Measurements from ENCODE around the gene LRRC1. TPM values are rescaled to one million over a fixed set of nuclear protein-coding genes. Genes with fewer than 3 reads are reported as not detected.

LRRC1 gene
- total and polyA plus RNA-seq, 7 experiments from 2014 or later = 1.2 to 3.6 (median 2.0) TPM

DNA sequence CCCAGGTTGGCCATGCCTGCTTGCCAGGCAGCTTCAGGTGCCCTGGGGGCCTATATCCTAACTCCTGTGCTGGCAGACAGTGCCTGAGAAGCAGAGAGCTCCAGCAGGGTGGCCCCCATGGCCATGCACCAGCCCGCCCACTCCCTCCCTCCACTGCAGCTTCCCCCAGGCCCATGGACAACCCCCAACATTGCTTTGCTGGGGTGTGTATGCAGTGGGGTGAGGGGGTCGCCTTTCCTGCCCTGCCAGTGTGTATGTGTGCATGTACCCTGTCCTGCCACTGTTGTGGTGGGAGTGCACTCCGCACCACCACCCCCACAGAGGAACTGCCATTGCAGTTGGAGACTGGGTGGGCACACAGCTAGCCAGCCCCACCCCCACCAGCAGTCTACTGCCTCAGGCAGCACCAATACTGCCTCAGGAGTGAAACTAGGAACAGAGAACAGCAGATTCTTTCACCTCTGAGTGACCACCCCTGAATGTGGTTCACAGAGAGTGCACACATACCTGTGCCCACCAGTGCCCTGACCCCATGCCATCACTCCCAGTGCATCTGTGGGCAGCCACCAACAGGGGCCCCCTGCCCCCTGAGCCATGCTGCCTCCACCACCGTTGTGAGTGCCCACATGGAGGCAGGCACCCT is 151.1 kb downstream of the LRRC1 start:
- CTCF ChIA-PET = no interaction called here
- no peak for DNase-seq
- POLR2A ChIA-PET = no interaction called here

DNA sequence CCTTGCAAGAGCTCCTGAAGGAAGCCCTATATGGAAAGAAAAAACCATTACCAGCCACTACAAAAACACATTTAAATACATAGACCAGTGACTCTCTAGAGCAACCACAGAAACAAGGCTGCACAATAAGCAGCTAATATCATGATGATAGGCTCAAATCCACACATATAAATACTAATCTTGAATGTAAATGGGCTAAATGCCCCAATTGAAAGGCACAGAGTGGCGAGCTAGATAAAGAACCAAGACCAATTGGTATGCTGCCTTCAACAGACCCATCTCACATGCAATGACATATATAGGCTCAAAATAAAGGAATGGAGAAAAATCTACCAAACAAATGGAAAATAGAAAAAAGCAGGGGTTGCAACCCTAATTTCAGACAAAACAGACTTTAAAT is 153.0 kb downstream of the LRRC1 start:
- no peak overlapping the region for H3K27ac Mint-ChIP-seq
- no peak for ATAC-seq
- CTCF ChIA-PET = no interaction called here
- intact Hi-C loops (cut with micrococcal nuclease) = no loop called here
- H3K4me1 Mint-ChIP-seq = no peaks in the 10 kb centered on the region
- no peak overlapping the region for H3K27ac ChIP-seq (ENCODE audit: low read depth, low read length)
- no peaks in the 10 kb centered on the region for H3K36me3 ChIP-seq (ENCODE audit: control insufficient read depth in 2 of 3, insufficient read depth in 3 of 3, low read length in 3 of 3)
- POLR2A ChIA-PET = no interaction called here
- no peaks in the 10 kb centered on the region for H3K4me1 ChIP-seq (ENCODE audit: control insufficient read depth in 2 of 2, insufficient read depth in 2 of 2, low read length in 2 of 2)
- H3K4me3 Mint-ChIP-seq = no peak overlapping the region
- H3K9me3 Mint-ChIP-seq = peaks cover 0 to 17% (median 4%) of the 10 kb centered on the region in 11 donors
- H3K4me3 ChIP-seq (ENCODE audit: low read length) = no peak overlapping the region
- H3K27me3 Mint-ChIP-seq = peaks cover 7 to 14% (median 10%) of the 10 kb centered on the region in 5 donors
- H3K27me3 ChIP-seq (ENCODE audit: control insufficient read depth in 2 of 2, insufficient read depth in 2 of 2, low read length in 2 of 2) = peaks cover 0 to 3% of the 10 kb centered on the region in 2 donors
- H3K9me3 ChIP-seq (ENCODE audit: control insufficient read depth in 2 of 3, low read length in 3 of 3) = no peaks in the 10 kb centered on the region
- no peak for DNase-seq
- H3K36me3 Mint-ChIP-seq = no peaks in the 10 kb centered on the region

More for the DNA sequence above, 151.1 kb downstream of the LRRC1 start:
- Mint-ChIP-seq H3K9me3 (peaks cover 0 to 17% (median 4%) of the 10 kb centered on the region in 11 donors), H3K27me3 (peaks cover 7 to 19% (median 12%) of the 10 kb centered on the region in 5 donors), H3K4me3 (no peak overlapping the region), H3K36me3 (no peaks in the 10 kb centered on the region), H3K27ac (no peak overlapping the region), H3K4me1 (no peaks in the 10 kb centered on the region)
- ATAC-seq = no peak
- Histone ChIP-seq H3K9me3 (ENCODE audit: control insufficient read depth in 2 of 3, low read length in 3 of 3) (no peaks in the 10 kb centered on the region), H3K4me1 (ENCODE audit: control insufficient read depth in 2 of 2, insufficient read depth in 2 of 2, low read length in 2 of 2) (no peaks in the 10 kb centered on the region), H3K27me3 (ENCODE audit: control insufficient read depth in 2 of 2, insufficient read depth in 2 of 2, low read length in 2 of 2) (peaks cover 0 to 3% of the 10 kb centered on the region in 2 donors), H3K36me3 (ENCODE audit: control insufficient read depth in 2 of 3, insufficient read depth in 3 of 3, low read length in 3 of 3) (no peaks in the 10 kb centered on the region), H3K4me3 (ENCODE audit: low read length) (no peak overlapping the region), H3K27ac (ENCODE audit: low read depth, low read length) (no peak overlapping the region)
- intact Hi-C loops (cut with micrococcal nuclease) = no loop called here

DNA sequence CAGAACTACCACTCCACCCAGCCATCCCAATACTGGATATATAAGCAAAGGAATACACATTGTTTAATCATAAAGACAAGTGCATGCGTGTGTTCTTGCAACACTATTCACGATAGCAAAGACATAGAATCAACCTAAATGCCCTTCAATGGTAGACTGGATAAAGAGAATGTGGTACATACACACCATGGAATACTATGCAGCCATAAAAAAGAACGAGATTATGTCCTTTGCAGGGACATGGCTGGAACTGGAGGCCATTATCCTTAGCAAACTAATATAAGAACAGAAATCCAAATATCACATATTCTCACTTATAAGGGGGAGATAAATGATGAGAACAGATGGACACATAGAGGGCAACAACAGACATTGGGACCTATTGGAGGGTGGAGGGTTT is 156.6 kb downstream of the LRRC1 start:
- H3K27me3 ChIP-seq (ENCODE audit: control insufficient read depth in 2 of 2, insufficient read depth in 2 of 2, low read length in 2 of 2) = no peaks in the 10 kb centered on the region
- no peaks in the 10 kb centered on the region for H3K36me3 Mint-ChIP-seq
- peaks cover 5 to 16% (median 9%) of the 10 kb centered on the region in 5 donors for H3K27me3 Mint-ChIP-seq
- no peak overlapping the region for H3K4me3 ChIP-seq (ENCODE audit: low read length)
- H3K36me3 ChIP-seq (ENCODE audit: control insufficient read depth in 2 of 3, insufficient read depth in 3 of 3, low read length in 3 of 3) = no peaks in the 10 kb centered on the region
- ChIA-PET POLR2A (no interaction called here), CTCF (no interaction called here)
- no peak overlapping the region for H3K4me3 Mint-ChIP-seq
- H3K9me3 ChIP-seq (ENCODE audit: control insufficient read depth in 2 of 3, low read length in 3 of 3) = no peaks in the 10 kb centered on the region
- no peak overlapping the region for H3K27ac ChIP-seq (ENCODE audit: low read depth, low read length)
- H3K4me1 Mint-ChIP-seq = no peaks in the 10 kb centered on the region
- DNase-seq (no peak), ATAC-seq (no peak)
- peaks cover 0 to 17% (median 4%) of the 10 kb centered on the region in 11 donors for H3K9me3 Mint-ChIP-seq
- intact Hi-C loops (cut with micrococcal nuclease) = no loop called here
- H3K27ac Mint-ChIP-seq = no peak overlapping the region
- H3K4me1 ChIP-seq (ENCODE audit: control insufficient read depth in 2 of 2, insufficient read depth in 2 of 2, low read length in 2 of 2) = no peaks in the 10 kb centered on the region

DNA sequence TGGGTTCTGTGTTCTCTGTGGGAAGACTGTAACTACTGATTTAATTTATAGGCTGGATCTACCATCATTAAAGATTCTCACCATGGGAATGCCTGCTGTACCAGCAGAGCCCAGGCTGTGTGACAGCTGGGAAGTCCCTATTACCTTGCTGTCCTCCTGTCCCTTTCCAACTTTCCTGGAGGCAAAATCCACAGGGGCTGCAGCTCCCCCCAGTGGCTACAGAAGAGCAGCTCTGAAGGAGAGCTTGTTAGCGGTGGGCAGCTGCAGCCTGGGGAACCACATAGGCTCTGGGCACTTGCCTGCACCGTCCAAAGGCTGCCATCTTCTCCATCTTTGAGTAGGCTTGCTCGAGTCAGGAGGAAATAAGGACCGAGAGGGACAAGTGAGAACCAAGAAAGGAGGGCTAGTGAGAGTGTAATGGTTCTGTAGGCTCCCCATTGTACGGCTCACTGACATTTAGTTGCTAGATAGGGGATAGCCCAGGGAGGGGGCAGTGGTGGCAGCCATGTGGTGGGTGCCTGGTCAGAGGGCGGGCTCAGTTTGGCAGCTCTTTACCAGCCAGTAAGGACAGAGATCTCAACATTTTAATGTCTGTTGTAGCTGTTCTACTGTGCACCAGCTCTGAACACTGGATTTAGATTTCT is 161.4 kb downstream of the LRRC1 start:
- H3K4me3 Mint-ChIP-seq = no peak overlapping the region
- Histone ChIP-seq H3K9me3 (ENCODE audit: control insufficient read depth in 2 of 3, low read length in 3 of 3) (no peaks in the 10 kb centered on the region), H3K4me1 (ENCODE audit: control insufficient read depth in 2 of 2, insufficient read depth in 2 of 2, low read length in 2 of 2) (no peaks in the 10 kb centered on the region), H3K27me3 (ENCODE audit: control insufficient read depth in 2 of 2, insufficient read depth in 2 of 2, low read length in 2 of 2) (no peaks in the 10 kb centered on the region), H3K4me3 (ENCODE audit: low read length) (no peak overlapping the region), H3K27ac (ENCODE audit: low read depth, low read length) (no peak overlapping the region), H3K36me3 (ENCODE audit: control insufficient read depth in 2 of 3, insufficient read depth in 3 of 3, low read length in 3 of 3) (no peaks in the 10 kb centered on the region)
- ChIA-PET POLR2A (no interaction called here), CTCF (no interaction called here)
- intact Hi-C loops (cut with micrococcal nuclease) = loop anchor here in 1 of 2 donors (1.0 kb wide), 1 partner anchor 237 kb away; no protein-coding TSS in a partner anchor
- DNase-seq = peak in 1 of 9 donors; percentile 23
- no peak overlapping the region for H3K27ac Mint-ChIP-seq
- ATAC-seq = no peak
- peaks cover 0 to 4% (median 0%) of the 10 kb centered on the region in 11 donors for H3K9me3 Mint-ChIP-seq
- peaks cover 0 to 20% (median 0%) of the 10 kb centered on the region in 5 donors for H3K27me3 Mint-ChIP-seq
- no peaks in the 10 kb centered on the region for H3K36me3 Mint-ChIP-seq
- H3K4me1 Mint-ChIP-seq = no peaks in the 10 kb centered on the region

DNA sequence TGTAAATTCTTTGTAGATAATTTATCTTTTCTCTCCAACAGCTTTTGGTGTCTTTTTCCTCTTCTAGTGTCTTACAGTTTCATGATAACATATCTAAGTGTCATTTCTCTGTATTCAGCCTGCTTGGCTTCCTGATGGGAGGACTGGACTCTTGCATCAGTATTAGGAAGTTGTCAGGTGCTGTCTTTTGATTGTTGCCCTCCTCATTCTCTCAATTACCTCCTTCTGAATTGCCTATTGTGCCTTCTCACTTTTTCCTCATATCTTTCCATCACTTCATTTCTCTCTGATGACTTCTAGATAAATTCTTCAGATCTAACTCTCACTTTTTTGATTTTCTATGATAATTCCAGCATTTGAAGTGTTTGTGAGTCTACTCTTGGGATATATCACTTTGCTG is 162.0 kb downstream of the LRRC1 start:
- no peak overlapping the region for H3K27ac ChIP-seq (ENCODE audit: low read depth, low read length)
- ATAC-seq = no peak
- no peaks in the 10 kb centered on the region for H3K4me1 ChIP-seq (ENCODE audit: control insufficient read depth in 2 of 2, insufficient read depth in 2 of 2, low read length in 2 of 2)
- no peak overlapping the region for H3K4me3 ChIP-seq (ENCODE audit: low read length)
- peaks cover 0 to 4% (median 0%) of the 10 kb centered on the region in 11 donors for H3K9me3 Mint-ChIP-seq
- H3K36me3 ChIP-seq (ENCODE audit: control insufficient read depth in 2 of 3, insufficient read depth in 3 of 3, low read length in 3 of 3) = no peaks in the 10 kb centered on the region
- H3K4me3 Mint-ChIP-seq = no peak overlapping the region
- intact Hi-C loops (cut with micrococcal nuclease) = loop anchor here in 1 of 2 donors (1.0 kb wide), 1 partner anchor 238 kb away; no protein-coding TSS in a partner anchor
- H3K4me1 Mint-ChIP-seq = no peaks in the 10 kb centered on the region
- POLR2A ChIA-PET = no interaction called here
- no peak for DNase-seq
- H3K36me3 Mint-ChIP-seq = no peaks in the 10 kb centered on the region
- H3K27me3 Mint-ChIP-seq = peaks cover 0 to 20% (median 0%) of the 10 kb centered on the region in 5 donors
- no peaks in the 10 kb centered on the region for H3K9me3 ChIP-seq (ENCODE audit: control insufficient read depth in 2 of 3, low read length in 3 of 3)
- no peaks in the 10 kb centered on the region for H3K27me3 ChIP-seq (ENCODE audit: control insufficient read depth in 2 of 2, insufficient read depth in 2 of 2, low read length in 2 of 2)
- no peak overlapping the region for H3K27ac Mint-ChIP-seq
- CTCF ChIA-PET = no interaction called here

DNA sequence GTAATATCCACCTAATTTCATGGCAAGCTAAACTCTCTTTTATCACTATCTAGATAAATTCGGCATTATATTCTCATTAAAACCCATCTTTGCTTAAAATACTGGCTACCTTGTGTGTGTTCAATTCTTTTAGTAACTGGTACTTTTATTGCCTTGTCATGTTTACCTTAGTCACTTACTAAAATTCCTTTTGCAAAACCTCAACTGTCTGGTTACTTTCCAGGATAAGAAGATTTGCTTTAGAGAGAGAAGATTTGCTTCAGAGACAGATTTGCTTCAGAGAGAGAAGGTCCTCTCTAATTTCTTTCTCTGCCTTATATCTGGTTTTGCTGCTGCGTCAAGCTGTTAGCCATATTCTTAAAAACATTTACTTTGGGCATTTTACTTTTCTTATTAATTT is 164.9 kb downstream of the LRRC1 start:
- H3K36me3 Mint-ChIP-seq = no peaks in the 10 kb centered on the region
- CTCF ChIA-PET = no interaction called here
- no peak overlapping the region for H3K27ac ChIP-seq (ENCODE audit: low read depth, low read length)

DNA sequence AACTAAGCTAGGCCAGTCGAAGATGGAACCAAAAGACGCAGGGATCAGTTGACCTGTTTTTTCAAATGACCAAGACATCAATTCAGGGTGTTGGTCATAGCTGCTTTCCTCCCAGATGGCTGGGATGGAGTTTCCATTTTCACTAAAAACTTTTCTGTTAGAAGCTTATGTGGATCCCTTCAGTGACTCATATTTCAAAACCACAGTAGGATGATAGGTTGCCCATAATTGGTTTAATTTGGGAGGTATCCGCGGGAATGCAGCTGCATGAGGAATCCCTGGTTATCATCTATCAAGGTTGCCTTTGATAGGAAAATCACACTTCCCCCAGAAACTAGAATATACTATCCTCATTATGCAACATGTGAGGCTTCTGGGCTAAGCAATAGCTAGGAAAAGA is 165.5 kb downstream of the LRRC1 start:
- DNase-seq (no peak), ATAC-seq (no peak)
- intact Hi-C loops (cut with micrococcal nuclease) = no loop called here
- Mint-ChIP-seq H3K36me3 (no peaks in the 10 kb centered on the region), H3K27ac (no peak overlapping the region), H3K9me3 (peaks cover 0 to 1% (median 0%) of the 10 kb centered on the region in 11 donors), H3K4me1 (no peaks in the 10 kb centered on the region), H3K27me3 (peaks cover 0 to 20% (median 8%) of the 10 kb centered on the region in 5 donors), H3K4me3 (no peak overlapping the region)
- H3K27me3 ChIP-seq (ENCODE audit: control insufficient read depth in 2 of 2, insufficient read depth in 2 of 2, low read length in 2 of 2) = no peaks in the 10 kb centered on the region
- ChIA-PET POLR2A (no interaction called here), CTCF (interaction anchor here (0.6 kb wide), 1 partner anchor 1011 kb away, joined by 3 read pairs; no protein-coding TSS in a partner anchor)
- H3K9me3 ChIP-seq (ENCODE audit: control insufficient read depth in 2 of 3, low read length in 3 of 3) = no peaks in the 10 kb centered on the region
- no peak overlapping the region for H3K27ac ChIP-seq (ENCODE audit: low read depth, low read length)
- no peaks in the 10 kb centered on the region for H3K4me1 ChIP-seq (ENCODE audit: control insufficient read depth in 2 of 2, insufficient read depth in 2 of 2, low read length in 2 of 2)
- H3K36me3 ChIP-seq (ENCODE audit: control insufficient read depth in 2 of 3, insufficient read depth in 3 of 3, low read length in 3 of 3) = no peaks in the 10 kb centered on the region
- no peak overlapping the region for H3K4me3 ChIP-seq (ENCODE audit: low read length)

More for the DNA sequence above, 164.9 kb downstream of the LRRC1 start:
- Mint-ChIP-seq H3K27ac (no peak overlapping the region), H3K4me3 (no peak overlapping the region), H3K4me1 (no peaks in the 10 kb centered on the region), H3K27me3 (peaks cover 0 to 20% (median 8%) of the 10 kb centered on the region in 5 donors), H3K9me3 (peaks cover 0 to 1% (median 0%) of the 10 kb centered on the region in 11 donors)
- Histone ChIP-seq H3K27me3 (ENCODE audit: control insufficient read depth in 2 of 2, insufficient read depth in 2 of 2, low read length in 2 of 2) (no peaks in the 10 kb centered on the region), H3K4me3 (ENCODE audit: low read length) (no peak overlapping the region), H3K4me1 (ENCODE audit: control insufficient read depth in 2 of 2, insufficient read depth in 2 of 2, low read length in 2 of 2) (no peaks in the 10 kb centered on the region), H3K9me3 (ENCODE audit: control insufficient read depth in 2 of 3, low read length in 3 of 3) (no peaks in the 10 kb centered on the region), H3K36me3 (ENCODE audit: control insufficient read depth in 2 of 3, insufficient read depth in 3 of 3, low read length in 3 of 3) (no peaks in the 10 kb centered on the region)
- intact Hi-C loops (cut with micrococcal nuclease) = no loop called here
- DNase-seq = no peak
- POLR2A ChIA-PET = no interaction called here
- no peak for ATAC-seq

All from naive thymus-derived CD4-positive, alpha-beta T cell (primary cell).